Activated T-cell treated with anti-CD3 and anti-CD28 coated beads, Interleukin-2, amount 50 U/mL, for 72 hours (primary cell): Measurements from ENCODE around the gene C19orf12. TPM values are rescaled to one million over a fixed set of nuclear protein-coding genes. Genes with fewer than 3 reads are reported as not detected.

ENCODE experiments used
- ATAC-seq, 2 donors: fragments of 150-1000 bp; cut with Tn5 transposase; replicated peaks in 1 of 2; 2 replicates each; pipeline ENCODE4 v1.10.0; 2021; ENCODE audit warnings: moderate library complexity in 2 of 2, mild to moderate bottlenecking in 1 of 2
- DNase-seq, 2 donors: peaks; one replicate each; pipeline ENCODE4 v3.0.0; 2021 to 2022; ENCODE audit warnings: mixed read lengths in 1 of 2
- H3K27ac Mint-ChIP-seq: one replicate; pipeline ENCODE4 v1.8.0; 2022; ENCODE audit warnings: mild to moderate bottlenecking, moderate library complexity, mixed read lengths
- H3K27me3 Mint-ChIP-seq: one replicate; pipeline ENCODE4 v1.8.0; 2022; ENCODE audit warnings: low read depth, mixed read lengths
- H3K36me3 Mint-ChIP-seq, 2 donors: one replicate each; pipeline ENCODE4 v1.8.0; 2022; ENCODE audit warnings: mixed read lengths in 2 of 2, mild to moderate bottlenecking in 1 of 2; ENCODE audit not compliant: insufficient read depth in 2 of 2
- H3K4me1 Mint-ChIP-seq: one replicate; pipeline ENCODE4 v1.8.0; 2022; ENCODE audit warnings: low read depth, mixed read lengths
- H3K4me3 Mint-ChIP-seq, 2 donors: one replicate each; pipeline ENCODE4 v1.8.0; 2022; ENCODE audit warnings: mild to moderate bottlenecking in 2 of 2, mixed read lengths in 2 of 2, moderate library complexity in 2 of 2
- H3K9me3 Mint-ChIP-seq, 2 donors: one replicate each; pipeline ENCODE4 v1.8.0; 2022; ENCODE audit warnings: mixed read lengths in 2 of 2
- total RNA-seq, 2 donors: library from RNA; stranded (reverse); gene quantifications; one replicate each; pipeline ENCODE4 v1.2.3, GENCODE V29; 2022

The C19orf12 gene
- total RNA-seq, 2 donors from 2014 or later = 32.1 to 35.6 TPM

GRCh38 chr19:29700498-29700897 lies 14.6 kb downstream of the C19orf12 start:
- no peak overlapping the region for H3K4me3 Mint-ChIP-seq
- DNase-seq (no peak), ATAC-seq (no peak)
- H3K4me1 Mint-ChIP-seq = peaks cover 17% of the 10 kb centered on the region
- no peaks in the 10 kb centered on the region for H3K27me3 Mint-ChIP-seq
- H3K9me3 Mint-ChIP-seq = peaks cover 0 to under 1% of the 10 kb centered on the region in 2 donors
- H3K36me3 Mint-ChIP-seq = peaks cover 6 to 11% of the 10 kb centered on the region in 2 donors
- H3K27ac Mint-ChIP-seq = no peak overlapping the region

DNA sequence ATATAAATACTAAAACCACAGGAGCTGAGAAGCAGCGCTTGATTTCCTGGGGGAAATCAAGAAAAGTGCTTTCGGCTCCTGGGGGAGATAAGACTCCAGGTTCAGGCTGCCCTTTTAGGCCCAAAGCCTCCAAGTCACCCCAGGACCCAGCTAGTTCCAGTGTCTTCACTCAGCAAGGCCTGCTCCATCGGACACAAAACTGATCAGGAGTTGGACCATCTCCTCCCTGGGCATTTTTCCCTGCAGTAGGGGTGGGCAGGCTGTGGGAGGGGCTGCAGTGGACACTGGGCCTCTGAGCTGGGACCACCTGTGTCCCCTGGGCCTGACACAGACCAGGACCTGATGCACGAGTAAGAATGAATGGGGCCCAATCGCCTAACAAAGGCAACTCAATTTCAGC lies 15.2 kb downstream of the C19orf12 start:
- no peak overlapping the region for H3K4me3 Mint-ChIP-seq
- H3K27me3 Mint-ChIP-seq = no peaks in the 10 kb centered on the region
- H3K27ac Mint-ChIP-seq = no peak overlapping the region
- H3K36me3 Mint-ChIP-seq = peaks cover 3 to 10% of the 10 kb centered on the region in 2 donors
- ATAC-seq (no peak), DNase-seq (no peak)
- H3K4me1 Mint-ChIP-seq = peaks cover 12% of the 10 kb centered on the region
- peaks cover 0 to 2% of the 10 kb centered on the region in 2 donors for H3K9me3 Mint-ChIP-seq

- DNase-seq (no peak), ATAC-seq (no peak)
- Mint-ChIP-seq H3K9me3 (peaks cover 0 to 2% of the 10 kb centered on the region in 2 donors), H3K4me3 (no peak overlapping the region), H3K4me1 (peaks cover 8% of the 10 kb centered on the region), H3K27me3 (no peaks in the 10 kb centered on the region), H3K36me3 (peaks cover 3 to 10% of the 10 kb centered on the region in 2 donors), H3K27ac (peak overlapping the region; percentile 68)
These were observed 17.4 kb downstream of the C19orf12 start for GRCh38 chr19:29697523-29698261.

DNA sequence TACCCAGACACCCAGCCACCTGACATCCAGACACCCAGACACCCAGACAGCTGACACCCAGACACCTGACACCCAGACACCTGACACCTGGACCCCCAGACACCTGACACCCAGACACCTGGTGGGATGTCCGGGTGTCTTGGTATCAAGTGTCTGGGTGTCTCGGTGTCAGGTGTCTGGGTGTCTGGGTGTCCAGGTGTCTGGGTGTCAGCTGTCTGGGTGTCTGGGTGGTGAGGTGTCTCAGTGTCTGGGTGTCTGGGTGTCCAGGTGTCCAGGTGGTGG lies 18.6 kb downstream of the C19orf12 start:
- no peak for ATAC-seq
- DNase-seq = no peak
- Mint-ChIP-seq H3K36me3 (peaks cover 3 to 10% of the 10 kb centered on the region in 2 donors), H3K9me3 (peaks cover 0 to 2% of the 10 kb centered on the region in 2 donors), H3K4me3 (no peak overlapping the region), H3K27ac (peak overlapping the region; percentile 33), H3K27me3 (no peaks in the 10 kb centered on the region), H3K4me1 (peaks cover 8% of the 10 kb centered on the region)

DNA sequence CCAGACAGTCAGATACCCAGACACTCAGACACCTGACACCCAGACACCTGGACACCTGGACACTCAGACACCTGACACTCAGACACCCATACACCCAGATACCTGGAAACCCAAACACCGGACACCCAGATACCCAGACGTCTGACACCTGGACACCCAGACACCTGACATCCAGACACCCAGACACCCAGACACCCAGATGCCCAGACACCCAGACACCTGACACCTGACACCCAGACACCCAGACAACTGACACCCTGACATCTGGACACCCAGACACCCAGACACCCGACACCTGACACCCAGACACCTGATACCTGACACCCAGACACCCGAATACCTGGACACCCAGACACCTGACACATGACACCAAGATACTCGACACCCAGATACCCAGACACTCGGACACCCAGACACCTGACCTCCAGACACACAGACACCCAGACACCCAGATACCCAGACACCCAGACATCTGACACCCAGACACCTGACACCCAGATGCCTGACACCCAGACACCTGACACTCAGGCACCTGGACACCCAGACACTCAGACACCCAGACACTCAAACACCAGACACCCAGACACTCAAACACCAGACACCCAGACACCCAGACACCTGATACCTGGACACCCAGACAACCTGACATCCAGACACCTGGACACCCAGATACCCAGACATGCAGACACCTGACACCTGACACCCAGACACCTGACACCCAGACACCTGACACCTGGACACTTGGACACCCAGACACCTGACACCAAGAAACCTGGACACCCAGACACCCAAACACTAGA lies 19.1 kb downstream of the C19orf12 start:
- Mint-ChIP-seq H3K9me3 (peaks cover 0 to 2% of the 10 kb centered on the region in 2 donors), H3K4me1 (peaks cover 8% of the 10 kb centered on the region)

DNA sequence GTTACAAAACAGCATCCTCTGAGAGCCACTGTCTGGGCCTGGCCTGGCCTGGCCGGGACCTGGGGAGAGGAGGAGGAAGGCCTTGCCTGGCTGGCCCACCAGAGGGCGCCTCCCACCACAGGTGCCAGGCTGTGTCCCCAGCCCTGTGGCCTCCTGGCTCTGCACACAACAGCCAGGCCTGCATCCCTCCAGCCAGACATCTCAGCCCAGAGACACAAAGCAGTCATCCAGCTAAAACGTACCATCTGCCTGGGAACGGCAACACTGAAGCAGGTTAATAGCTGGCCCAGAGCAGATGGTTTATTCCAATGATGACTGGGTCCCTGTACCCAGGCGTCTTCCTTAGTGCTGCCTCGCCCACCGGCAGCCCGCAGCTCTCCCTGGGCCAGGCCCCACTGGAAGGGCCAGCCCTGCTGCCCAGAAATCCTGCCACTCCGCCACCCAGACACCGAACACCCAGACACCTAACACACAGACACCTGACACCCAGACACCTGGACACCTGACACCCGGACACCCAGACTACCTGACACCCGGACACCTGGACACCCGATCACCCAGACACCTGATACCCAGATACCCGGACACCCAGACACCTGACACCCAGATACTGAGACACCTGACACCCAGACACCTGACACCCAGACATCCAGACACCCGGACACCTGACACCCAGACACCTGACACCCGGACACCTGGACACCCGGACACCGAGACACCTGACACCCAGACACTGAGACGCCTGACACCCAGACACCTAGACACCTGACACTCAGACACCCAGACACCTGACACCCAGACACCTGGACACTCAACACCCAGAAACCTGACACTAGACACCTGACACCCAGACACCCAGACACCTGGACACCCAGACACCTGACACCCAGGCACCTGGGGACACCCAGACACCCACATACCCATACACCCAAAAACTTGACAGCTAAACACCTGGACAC lies 20.1 kb downstream of the C19orf12 start:
- peaks cover 8% of the 10 kb centered on the region for H3K4me1 Mint-ChIP-seq
- H3K27ac Mint-ChIP-seq = peak overlapping the region; percentile 81
- DNase-seq (peak; percentile 84 to 87), ATAC-seq (peak; percentile 94 to 97)
- no peak overlapping the region for H3K4me3 Mint-ChIP-seq
- peaks cover 3 to 10% of the 10 kb centered on the region in 2 donors for H3K36me3 Mint-ChIP-seq
- H3K27me3 Mint-ChIP-seq = no peaks in the 10 kb centered on the region
- peaks cover 0 to 2% of the 10 kb centered on the region in 2 donors for H3K9me3 Mint-ChIP-seq

More for the DNA sequence above, 19.1 kb downstream of the C19orf12 start:
- no peak for ATAC-seq
- H3K4me3 Mint-ChIP-seq = no peak overlapping the region
- no peaks in the 10 kb centered on the region for H3K27me3 Mint-ChIP-seq
- peaks cover 3 to 10% of the 10 kb centered on the region in 2 donors for H3K36me3 Mint-ChIP-seq
- no peak for DNase-seq
- peak overlapping the region; percentile 81 for H3K27ac Mint-ChIP-seq

DNA sequence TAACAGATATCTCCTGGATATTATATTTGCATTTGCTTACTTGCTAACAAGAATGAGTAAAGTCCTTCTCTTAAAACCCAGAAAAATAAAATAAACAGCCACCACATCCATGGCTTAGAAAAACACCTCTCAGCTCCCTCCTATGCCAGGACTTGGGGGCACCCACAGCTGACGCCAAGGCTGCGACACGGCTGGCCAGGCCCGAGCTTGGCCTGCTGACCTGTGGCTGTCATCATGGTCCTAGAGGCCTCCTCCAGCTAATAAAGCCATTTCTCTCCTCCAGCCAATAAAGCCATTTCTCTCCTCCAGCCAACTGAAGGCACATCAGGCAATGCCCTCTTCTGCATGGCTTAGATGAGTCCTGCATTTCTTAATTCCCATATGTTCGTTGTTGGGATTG lies 20.9 kb downstream of the C19orf12 start:
- Mint-ChIP-seq H3K4me3 (no peak overlapping the region), H3K27me3 (no peaks in the 10 kb centered on the region), H3K4me1 (peaks cover 13% of the 10 kb centered on the region), H3K27ac (no peak overlapping the region), H3K36me3 (peaks cover 8 to 15% of the 10 kb centered on the region in 2 donors), H3K9me3 (peaks cover 4 to 5% of the 10 kb centered on the region in 2 donors)
- DNase-seq (no peak), ATAC-seq (no peak)

- no peak overlapping the region for H3K4me3 Mint-ChIP-seq
- DNase-seq (peak; percentile 59 to 70), ATAC-seq (peak; percentile 42 to 50)
- H3K9me3 Mint-ChIP-seq = peaks cover 4 to 5% of the 10 kb centered on the region in 2 donors
- H3K27ac Mint-ChIP-seq = no peak overlapping the region
- peaks cover 5 to 11% of the 10 kb centered on the region in 2 donors for H3K36me3 Mint-ChIP-seq
- peaks cover 46% of the 10 kb centered on the region for H3K4me1 Mint-ChIP-seq
- no peaks in the 10 kb centered on the region for H3K27me3 Mint-ChIP-seq
These were observed 24.2 kb downstream of the C19orf12 start for GRCh38 chr19:29690842-29691241.

- H3K4me1 Mint-ChIP-seq = peaks cover 61% of the 10 kb centered on the region
- H3K27me3 Mint-ChIP-seq = no peaks in the 10 kb centered on the region
- H3K9me3 Mint-ChIP-seq = peaks cover 4% of the 10 kb centered on the region in 2 donors
- peaks cover 5 to 8% of the 10 kb centered on the region in 2 donors for H3K36me3 Mint-ChIP-seq
- DNase-seq (no peak), ATAC-seq (peak; percentile 16 to 38)
- peak overlapping the region; percentile 81 for H3K27ac Mint-ChIP-seq
- peak overlapping the region; percentile 67 to 68 for H3K4me3 Mint-ChIP-seq
These were observed 26.9 kb downstream of the C19orf12 start for GRCh38 chr19:29687897-29688728.

- Mint-ChIP-seq H3K36me3 (peaks cover 5 to 8% of the 10 kb centered on the region in 2 donors), H3K4me3 (peak overlapping the region; percentile 67 to 68), H3K27ac (peak overlapping the region; percentile 74), H3K4me1 (peaks cover 66% of the 10 kb centered on the region), H3K9me3 (peaks cover 4% of the 10 kb centered on the region in 2 donors), H3K27me3 (no peaks in the 10 kb centered on the region)
- ATAC-seq (peak; percentile 91 to 92), DNase-seq (peak; percentile 70 to 81)
These were observed 27.7 kb downstream of the C19orf12 start for GRCh38 chr19:29687244-29687896.

GRCh38 chr19:29686285-29686805 lies 28.7 kb downstream of the C19orf12 start:
- ATAC-seq = no peak
- Mint-ChIP-seq H3K36me3 (peaks cover 5 to 8% of the 10 kb centered on the region in 2 donors), H3K27ac (no peak overlapping the region), H3K27me3 (no peaks in the 10 kb centered on the region), H3K4me3 (peak overlapping the region; percentile 4 to 37), H3K9me3 (peaks cover 4% of the 10 kb centered on the region in 2 donors), H3K4me1 (peaks cover 69% of the 10 kb centered on the region)
- DNase-seq = no peak
